Right lobe of liver (tissue), 6 donors: ENCODE measurements around the gene GATM. TPM values are rescaled to one million over a fixed set of nuclear protein-coding genes. Genes with fewer than 3 reads are reported as not detected.
A peak's percentile ranks its signal among the peaks of the same experiment; 100 is the strongest.

Source experiments
- ATAC-seq, 4 donors: fragments of 200-7000 bp; cut with Tn5 transposase; one replicate each; pipeline ENCODE4 v1.9.1; 2020; ENCODE audit warnings: mild to moderate bottlenecking in 4 of 4, moderate library complexity in 4 of 4
- DNase-seq, 3 donors: peaks; one replicate each; pipeline ENCODE4 v3.0.0-alpha.2; 2020
- H3K27ac ChIP-seq, 3 donors: fragments of 200-600 bp; one replicate each; pipeline ENCODE4 v1.8.0; 2022
- H3K27me3 ChIP-seq, 2 donors: fragments of 200-600 bp; one replicate each; pipeline ENCODE4 v1.8.0; 2022
- H3K36me3 ChIP-seq, 4 donors: fragments of 200-600 bp; sonication (generic) in 1 of 4; one replicate each; pipeline versions ENCODE4 v1.5.1 to v1.8.0; 2017 to 2022; ENCODE audit warnings: control low read depth in 1 of 4
- H3K4me1 ChIP-seq, 4 donors: fragments of 200-600 bp; sonication (generic) in 1 of 4; one replicate each; pipeline versions ENCODE4 v1.5.1 to v1.8.0; 2017 to 2022; ENCODE audit warnings: control low read depth in 1 of 4
- H3K4me3 ChIP-seq, 3 donors: fragments of 200-600 bp; one replicate each; pipeline ENCODE4 v1.8.0; 2022
- H3K9me3 ChIP-seq, 4 donors: fragments of 200-600 bp; sonication (generic) in 1 of 4; one replicate each; pipeline versions ENCODE4 v1.5.1 to v1.8.0; 2017 to 2022; ENCODE audit warnings: control low read depth in 1 of 4
- CTCF ChIP-seq, 4 donors: fragments of 200-600 bp in 3 of 4; fragments of 450-650 bp in 1 of 4; IDR thresholded peaks; one replicate each; pipeline versions ENCODE4 v1.5.1 to v1.8.0; 2016 to 2022; ENCODE audit warnings: antibody characterized with exemption in 4 of 4, mild to moderate bottlenecking in 2 of 4
- POLR2A ChIP-seq: fragments of 450-650 bp; IDR thresholded peaks from one replicate; pipeline ENCODE4 v1.6.1; 2017; ENCODE audit warnings: antibody characterized with exemption, mild to moderate bottlenecking
- WGBS: methylation state at CpG from one replicate; pipeline ENCODE4 v1.1.6; 2018; ENCODE audit warnings: low coverage, low lambda C conversion rate; ENCODE audit not compliant: insufficient coverage; ENCODE audit errors: missing lambda C conversion rate; 5-methylcytosine and 5-hydroxymethylcytosine counted together
- intact Hi-C, 2 donors: fragments of 100-400 bp; cut with DNase I; formaldehyde crosslinking; loops; one replicate each; pipeline versions ENCODE4 v1.11.2 to v1.14.1; 2022
- total RNA-seq, 6 experiments: library from RNA; depleted of rRNA in 2 of 6; stranded (reverse); fragments of >200 nt in 2 of 6; fragmentation: NEBNext Ultra II Directional in 3 of 6; extraction: Animal tissue kit (Norgen Biotek cat#: 25700) in 3 of 6; gene quantifications; one replicate each; pipeline versions ENCODE4 v1.1.0 to v1.2.4, GENCODE V29; 2016 to 2023
- donor health status: DM: no; HTN: yes; CAD: no.
- donor health status: DM: no; HTN: no; CAD: no.
- donor health status: DM: no; HTN: no; CAD: no.
- donor health status: DM: no; HTN: yes; CAD: no.
- donor health status: DM: no; HTN: yes; CAD: no.

GATM gene
- total RNA-seq, 6 experiments from 2014 or later, result 404 to 1,363 (median 579) TPM

- 21% methylated on average over 5 of the region's 5 CpGs for WGBS
- peak; percentile 69 to 79 (median 72) for ATAC-seq
- H3K27ac ChIP-seq, result peak overlapping the region; percentile 33 to 79 (median 77)
Observed at GRCh38 chr15:45386420-45386819, 8.1 kb upstream of the GATM start.

GRCh38 chr15:45385590-45385989, 7.2 kb upstream of the GATM start:
- H3K9me3 ChIP-seq, result no peaks in the 10 kb centered on the region
- no peaks in the 10 kb centered on the region for H3K36me3 ChIP-seq
- ATAC-seq (no peak), DNase-seq (no peak)
- H3K4me3 ChIP-seq, result no peak overlapping the region
- H3K27me3 ChIP-seq, result no peaks in the 10 kb centered on the region
- H3K27ac ChIP-seq, result peak overlapping the region in 2 of 3 donors; percentile 77 to 79
- no peak for TF ChIP-seq POLR2A
- no peak for TF ChIP-seq CTCF (IDR thresholded peaks at IDR 0.05)
- intact Hi-C loops, result no loop called here
- 29% methylated on average over 1 of the region's 1 CpG for WGBS
- peaks cover 0 to 47% (median 22%) of the 10 kb centered on the region in 4 donors for H3K4me1 ChIP-seq

More at GRCh38 chr15:45386420-45386819, 8.1 kb upstream of the GATM start:
- Histone ChIP-seq H3K9me3 (no peaks in the 10 kb centered on the region), H3K27me3 (no peaks in the 10 kb centered on the region), H3K4me1 (peaks cover 0 to 50% (median 22%) of the 10 kb centered on the region in 4 donors), H3K36me3 (no peaks in the 10 kb centered on the region), H3K4me3 (no peak overlapping the region)
- intact Hi-C loops, result no loop called here
- TF ChIP-seq CTCF (IDR thresholded peaks at IDR 0.05) (no peak), POLR2A (no peak)
- peak in 1 of 3 donors; percentile 80 for DNase-seq

- H3K27ac ChIP-seq, result no peak overlapping the region
- 90% methylated on average over 2 of the region's 2 CpGs for WGBS
- no peak overlapping the region for H3K4me3 ChIP-seq
- H3K9me3 ChIP-seq, result no peaks in the 10 kb centered on the region
- no peaks in the 10 kb centered on the region for H3K27me3 ChIP-seq
- no peak for DNase-seq
- H3K4me1 ChIP-seq, result peaks cover 0 to 40% (median 19%) of the 10 kb centered on the region in 4 donors
- no peaks in the 10 kb centered on the region for H3K36me3 ChIP-seq
- intact Hi-C loops, result no loop called here
- ATAC-seq, result no peak
- TF ChIP-seq CTCF (IDR thresholded peaks at IDR 0.05) (no peak), POLR2A (no peak)
Observed at GRCh38 chr15:45384700-45385099, 6.4 kb upstream of the GATM start.

GRCh38 chr15:45378913-45379262, 544 bp upstream of the GATM start:
- TF ChIP-seq CTCF (IDR thresholded peaks at IDR 0.05) (no peak), POLR2A (no peak)
- Histone ChIP-seq H3K9me3 (no peaks in the 10 kb centered on the region), H3K4me3 (peak overlapping the region; percentile 55 to 84 (median 74)), H3K36me3 (no peaks in the 10 kb centered on the region), H3K4me1 (peaks cover 0 to 29% (median 4%) of the 10 kb centered on the region in 4 donors), H3K27ac (peak overlapping the region; percentile 81 to 90 (median 85)), H3K27me3 (no peaks in the 10 kb centered on the region)
- intact Hi-C loops, result no loop called here
- WGBS, result 18% methylated on average over 11 of the region's 11 CpGs
- DNase-seq (peak; percentile 20 to 76 (median 61)), ATAC-seq (peak; percentile 8 to 53 (median 38))
